OCI-LY1 (cell line): ENCODE results near the gene ACTRT2.

Source experiments
- CTCF ChIP-seq: fragments of 200-600 bp; sonication (generic), shearing (Covaris generic); IDR thresholded peaks from 2 replicates; pipeline ENCODE4 v1.5.1; 2017; ENCODE audit warnings: mild to moderate bottlenecking, antibody characterized with exemption, low read length, moderate library complexity, mixed read lengths
- EZH2 ChIP-seq: fragments of 200-600 bp; sonication (generic), shearing (Covaris generic); IDR thresholded peaks from 2 replicates; pipeline ENCODE4 v1.8.0; 2017; ENCODE audit warnings: borderline replicate concordance, mixed run types, mild to moderate bottlenecking, antibody characterized with exemption, low read length, moderate library complexity, mixed read lengths

GRCh38 chr1:2977886-2978611 lies 43.2 kb upstream of the ACTRT2 start:
- no peak for TF ChIP-seq CTCF
- no peak for TF ChIP-seq EZH2
